HG02938 (cell line): ENCODE data around the gene ILDR2.

Experiments
- ATAC-seq: cut with Tn5 transposase; IDR thresholded peaks from one replicate; pipeline ENCODE4 v1.9.1; 2021; ENCODE audit warnings: mild to moderate bottlenecking, moderate library complexity; ENCODE audit not compliant: unreplicated experiment

The ILDR2 gene

GRCh38 chr1:166927701-166928100 is 47.6 kb downstream of the ILDR2 start:
- ATAC-seq = no peak

- ATAC-seq = no peak
These were observed 49.4 kb downstream of the ILDR2 start for GRCh38 chr1:166925810-166926478.

GRCh38 chr1:166924823-166925541 is 50.4 kb downstream of the ILDR2 start:
- no peak for ATAC-seq

- ATAC-seq = no peak
These were observed 54.5 kb downstream of the ILDR2 start for GRCh38 chr1:166920561-166921475.

GRCh38 chr1:166918956-166919316 is 56.4 kb downstream of the ILDR2 start:
- no peak for ATAC-seq

GRCh38 chr1:166918088-166918955 is 57.0 kb downstream of the ILDR2 start:
- no peak for ATAC-seq

GRCh38 chr1:166915941-166916340 is 59.4 kb downstream of the ILDR2 start:
- no peak for ATAC-seq

- no peak for ATAC-seq
These were observed 60.3 kb downstream of the ILDR2 start for GRCh38 chr1:166915042-166915441.

GRCh38 chr1:166914111-166914510 is 61.2 kb downstream of the ILDR2 start:
- ATAC-seq = no peak

GRCh38 chr1:166911624-166912023 is 63.7 kb downstream of the ILDR2 start:
- ATAC-seq = no peak

- ATAC-seq = peak; percentile 97
These were observed 64.8 kb downstream of the ILDR2 start for GRCh38 chr1:166910396-166910994.

GRCh38 chr1:166908942-166909341 is 66.4 kb downstream of the ILDR2 start:
- ATAC-seq = no peak

- no peak for ATAC-seq
These were observed 67.6 kb downstream of the ILDR2 start for GRCh38 chr1:166907763-166908162.

- no peak for ATAC-seq
These were observed 68.3 kb downstream of the ILDR2 start for GRCh38 chr1:166907051-166907450.

GRCh38 chr1:166906647-166907046 is 68.7 kb downstream of the ILDR2 start:
- ATAC-seq = no peak

GRCh38 chr1:166905900-166906299 is 69.4 kb downstream of the ILDR2 start:
- ATAC-seq = no peak

- ATAC-seq = no peak
These were observed 70.2 kb downstream of the ILDR2 start for GRCh38 chr1:166905136-166905535.

GRCh38 chr1:166903232-166903631 is 72.1 kb downstream of the ILDR2 start:
- no peak for ATAC-seq

GRCh38 chr1:166902279-166902678 is 73.1 kb downstream of the ILDR2 start:
- no peak for ATAC-seq

GRCh38 chr1:166900987-166901386 is 74.4 kb downstream of the ILDR2 start:
- ATAC-seq = no peak
